Erythroblast (primary cell): ENCODE data around the gene KRCC1.

Experiments
- GATA1 ChIP-seq: IDR thresholded peaks from 2 replicates; pipeline ENCODE4 v1.6.1; 2011; ENCODE audit warnings: low read depth, mild to moderate bottlenecking, control low read depth, low read length, moderate library complexity
- POLR2A ChIP-seq: IDR thresholded peaks from 2 replicates; pipeline ENCODE4 v1.6.1; 2011; ENCODE audit warnings: mild to moderate bottlenecking, low read length

DNA sequence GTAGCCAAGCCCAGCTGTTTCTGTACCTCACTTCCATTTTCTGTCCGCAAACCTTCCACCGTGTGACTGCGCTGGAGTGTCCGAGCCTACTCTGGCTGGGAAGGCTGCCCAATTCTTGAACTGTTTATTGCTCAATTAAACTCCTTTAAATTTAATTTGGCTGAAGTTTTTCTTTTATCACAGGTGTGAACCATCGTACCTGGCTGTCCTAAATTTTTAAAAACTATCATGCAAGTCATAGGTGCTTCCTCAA lies 33.0 kb downstream of the KRCC1 start:
- TF ChIP-seq POLR2A: no peak
- no peak for TF ChIP-seq GATA1
